ENCODE measurements around the gene FAM237B.

- TF ChIP-seq, protein P1, sequence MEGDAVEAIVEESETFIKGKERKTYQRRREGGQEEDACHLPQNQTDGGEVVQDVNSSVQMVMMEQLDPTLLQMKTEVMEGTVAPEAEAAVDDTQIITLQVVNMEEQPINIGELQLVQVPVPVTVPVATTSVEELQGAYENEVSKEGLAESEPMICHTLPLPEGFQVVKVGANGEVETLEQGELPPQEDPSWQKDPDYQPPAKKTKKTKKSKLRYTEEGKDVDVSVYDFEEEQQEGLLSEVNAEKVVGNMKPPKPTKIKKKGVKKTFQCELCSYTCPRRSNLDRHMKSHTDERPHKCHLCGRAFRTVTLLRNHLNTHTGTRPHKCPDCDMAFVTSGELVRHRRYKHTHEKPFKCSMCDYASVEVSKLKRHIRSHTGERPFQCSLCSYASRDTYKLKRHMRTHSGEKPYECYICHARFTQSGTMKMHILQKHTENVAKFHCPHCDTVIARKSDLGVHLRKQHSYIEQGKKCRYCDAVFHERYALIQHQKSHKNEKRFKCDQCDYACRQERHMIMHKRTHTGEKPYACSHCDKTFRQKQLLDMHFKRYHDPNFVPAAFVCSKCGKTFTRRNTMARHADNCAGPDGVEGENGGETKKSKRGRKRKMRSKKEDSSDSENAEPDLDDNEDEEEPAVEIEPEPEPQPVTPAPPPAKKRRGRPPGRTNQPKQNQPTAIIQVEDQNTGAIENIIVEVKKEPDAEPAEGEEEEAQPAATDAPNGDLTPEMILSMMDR (IDR thresholded peaks at IDR 0.05 in 4 of 5, conservative IDR thresholded peaks at IDR 0.05 in 1 of 5): no peak
- TF ChIP-seq POLR2A (IDR thresholded peaks at IDR 0.05): no peak
Observed at GRCh38 chr7:90334193-90334843, 13.2 kb upstream of the FAM237B start.

Measured in gastrocnemius medialis (tissue), 4 donors.